ENCODE data around the gene KRTAP13-2. TPM values are rescaled to one million over a fixed set of nuclear protein-coding genes. Genes with fewer than 3 reads are reported as not detected.

Gene KRTAP13-2
- polyA plus RNA-seq, 10 donors = not detected

- DNase-seq = no peak
Measured at GRCh38 chr21:30326390-30326789, 45.7 kb downstream of the KRTAP13-2 start.

Other genes with a start within 250 kb of the KRTAP13-2 start
- not detected for gene CLDN17, start 205.5 kb downstream of the KRTAP13-2 start, polyA plus RNA-seq (ENCODE audit: insufficient read length in 10 of 10)
- gene CLDN8, start 156.2 kb downstream of the KRTAP13-2 start, polyA plus RNA-seq (ENCODE audit: insufficient read length in 10 of 10) = 1 to 10 TPM in 2 of 10 donors, not detected in 8; 3.2 to 6.4 TPM
- gene KRTAP24-1, start 89.3 kb downstream of the KRTAP13-2 start, polyA plus RNA-seq (ENCODE audit: insufficient read length in 10 of 10) = not detected
- not detected for gene KRTAP25-1, start 82.8 kb downstream of the KRTAP13-2 start, polyA plus RNA-seq (ENCODE audit: insufficient read length in 10 of 10)
- gene KRTAP26-1, start 52.0 kb downstream of the KRTAP13-2 start, polyA plus RNA-seq (ENCODE audit: insufficient read length in 10 of 10) = not detected
- not detected for gene KRTAP27-1, start 34.6 kb downstream of the KRTAP13-2 start, polyA plus RNA-seq (ENCODE audit: insufficient read length in 10 of 10)
- not detected for gene KRTAP23-1, start 23.7 kb downstream of the KRTAP13-2 start, polyA plus RNA-seq (ENCODE audit: insufficient read length in 10 of 10)
- gene KRTAP13-1, start 23.8 kb upstream of the KRTAP13-2 start, polyA plus RNA-seq (ENCODE audit: insufficient read length in 10 of 10) = not detected
- gene KRTAP13-3, start 53.7 kb upstream of the KRTAP13-2 start, polyA plus RNA-seq (ENCODE audit: insufficient read length in 10 of 10) = not detected
- gene KRTAP13-4, start 57.9 kb upstream of the KRTAP13-2 start, polyA plus RNA-seq (ENCODE audit: insufficient read length in 10 of 10) = not detected
- not detected for gene KRTAP15-1, start 68.0 kb upstream of the KRTAP13-2 start, polyA plus RNA-seq (ENCODE audit: insufficient read length in 10 of 10)
- not detected for gene KRTAP19-1, start 108.1 kb upstream of the KRTAP13-2 start, polyA plus RNA-seq (ENCODE audit: insufficient read length in 10 of 10)
- gene KRTAP19-2, start 115.2 kb upstream of the KRTAP13-2 start, polyA plus RNA-seq (ENCODE audit: insufficient read length in 10 of 10) = not detected
- gene KRTAP19-3, start 119.7 kb upstream of the KRTAP13-2 start, polyA plus RNA-seq (ENCODE audit: insufficient read length in 10 of 10) = not detected
- not detected for gene KRTAP19-4, start 124.9 kb upstream of the KRTAP13-2 start, polyA plus RNA-seq (ENCODE audit: insufficient read length in 10 of 10)
- not detected for gene KRTAP19-5, start 129.9 kb upstream of the KRTAP13-2 start, polyA plus RNA-seq (ENCODE audit: insufficient read length in 10 of 10)
- gene KRTAP19-6, start 169.6 kb upstream of the KRTAP13-2 start, polyA plus RNA-seq (ENCODE audit: insufficient read length in 10 of 10) = not detected
- not detected for gene KRTAP19-7, start 189.0 kb upstream of the KRTAP13-2 start, polyA plus RNA-seq (ENCODE audit: insufficient read length in 10 of 10)
- not detected for gene KRTAP22-2, start 218.1 kb upstream of the KRTAP13-2 start, polyA plus RNA-seq (ENCODE audit: insufficient read length in 10 of 10)
- not detected for gene KRTAP6-3, start 220.2 kb upstream of the KRTAP13-2 start, polyA plus RNA-seq (ENCODE audit: insufficient read length in 10 of 10)
- not detected for gene KRTAP6-2, start 226.6 kb upstream of the KRTAP13-2 start, polyA plus RNA-seq (ENCODE audit: insufficient read length in 10 of 10)
- not detected for gene KRTAP22-1, start 228.8 kb upstream of the KRTAP13-2 start, polyA plus RNA-seq (ENCODE audit: insufficient read length in 10 of 10)
- gene KRTAP6-1, start 241.7 kb upstream of the KRTAP13-2 start, polyA plus RNA-seq (ENCODE audit: insufficient read length in 10 of 10) = not detected
- not detected for gene KRTAP20-1, start 244.2 kb upstream of the KRTAP13-2 start, polyA plus RNA-seq (ENCODE audit: insufficient read length in 10 of 10)
- gene KRTAP20-4, start 248.4 kb upstream of the KRTAP13-2 start, polyA plus RNA-seq (ENCODE audit: insufficient read length in 10 of 10) = not detected